Chondrocyte (in vitro differentiated cells): ENCODE data around the gene ABCB8. TPM values are rescaled to one million over a fixed set of nuclear protein-coding genes. Genes with fewer than 3 reads are reported as not detected.

Source experiments
- DNase-seq: peaks from one replicate; pipeline ENCODE4 v3.0.0; 2021; ENCODE audit warnings: mixed read lengths, low spot score
- H3K27ac Mint-ChIP-seq: one replicate; pipeline ENCODE4 v1.8.0; 2021; ENCODE audit warnings: mild to moderate bottlenecking, moderate library complexity, mixed read lengths; ENCODE audit not compliant: unreplicated experiment
- H3K27me3 Mint-ChIP-seq: 2 replicates; pipeline ENCODE4 v1.8.0; 2021; ENCODE audit warnings: low read depth, mixed read lengths
- H3K36me3 Mint-ChIP-seq: 2 replicates; pipeline ENCODE4 v1.8.0; 2021; ENCODE audit warnings: low read depth, mixed read lengths
- H3K4me1 Mint-ChIP-seq: 2 replicates; pipeline ENCODE4 v1.8.0; 2021; ENCODE audit warnings: low read depth, mild to moderate bottlenecking, mixed read lengths
- H3K4me3 Mint-ChIP-seq: one replicate; pipeline ENCODE4 v1.8.0; 2021; ENCODE audit warnings: mild to moderate bottlenecking, moderate library complexity, mixed read lengths; ENCODE audit not compliant: unreplicated experiment
- H3K9me3 Mint-ChIP-seq: 2 replicates; pipeline ENCODE4 v1.8.0; 2021; ENCODE audit warnings: low read depth, mixed read lengths
- CTCF ChIP-seq: fragments of 200-600 bp; sonication (generic); IDR thresholded peaks from 2 replicates; pipeline ENCODE4 v1.5.0; 2021; ENCODE audit warnings: antibody characterized with exemption, mild to moderate bottlenecking, moderate library complexity
- total RNA-seq: library from RNA; stranded (reverse); gene quantifications from 3 replicates; pipeline ENCODE4 v1.2.1, GENCODE V29; 2021

ABCB8 gene
- total RNA-seq, 1 donor from 2014 or later = 30.2 TPM

- H3K36me3 Mint-ChIP-seq = no peaks in the 10 kb centered on the region
- H3K27me3 Mint-ChIP-seq = peaks cover 22% of the 10 kb centered on the region
- peaks cover 22% of the 10 kb centered on the region for H3K4me1 Mint-ChIP-seq
- no peak for DNase-seq
- TF ChIP-seq CTCF = peak; percentile 67
- no peaks in the 10 kb centered on the region for H3K9me3 Mint-ChIP-seq
- no peak overlapping the region for H3K27ac Mint-ChIP-seq
- peak overlapping the region; percentile 60 for H3K4me3 Mint-ChIP-seq
Observed at GRCh38 chr7:151018421-151019129, 9.7 kb upstream of the ABCB8 start.

DNA sequence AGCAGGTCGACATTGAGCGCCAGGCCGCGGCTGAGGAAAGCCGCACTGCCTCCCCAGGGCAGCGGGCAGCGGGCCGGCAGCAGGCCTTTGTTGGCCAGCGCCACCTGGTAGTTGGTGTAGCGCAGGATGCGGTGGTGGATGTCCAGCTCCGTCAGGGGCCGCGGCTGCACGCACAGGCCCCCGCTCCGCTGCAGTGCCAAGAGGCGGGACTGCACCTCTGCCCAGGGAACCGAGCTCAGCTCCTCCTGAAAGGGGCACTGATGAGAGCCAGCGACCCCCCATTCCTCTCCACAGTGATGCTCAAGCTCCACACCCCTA lies 9.2 kb upstream of the ABCB8 start:
- Mint-ChIP-seq H3K36me3 (no peaks in the 10 kb centered on the region), H3K4me1 (peaks cover 22% of the 10 kb centered on the region), H3K4me3 (no peak overlapping the region), H3K27me3 (peaks cover 22% of the 10 kb centered on the region), H3K27ac (no peak overlapping the region), H3K9me3 (no peaks in the 10 kb centered on the region)
- no peak for DNase-seq
- TF ChIP-seq CTCF = no peak

DNA sequence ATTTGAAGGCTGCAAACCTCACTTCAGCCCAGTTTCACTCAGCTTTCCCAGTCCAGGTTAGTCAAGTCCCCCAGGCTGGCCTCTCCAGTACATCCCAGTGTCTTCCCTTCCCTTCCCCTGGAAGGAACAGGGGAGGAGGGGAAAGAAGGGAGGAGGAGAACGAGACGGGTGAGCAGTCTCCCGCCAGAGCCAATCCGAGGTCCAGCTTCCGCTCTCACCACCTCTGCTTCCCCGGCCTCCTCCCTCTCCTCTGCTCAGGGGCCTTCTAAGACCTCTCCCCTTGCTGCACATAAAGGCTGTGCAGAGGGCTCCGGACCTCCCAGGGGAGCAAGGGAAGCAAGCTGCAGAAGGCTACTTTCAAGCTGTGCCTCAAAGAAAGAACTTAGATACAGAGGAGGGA lies 8.0 kb upstream of the ABCB8 start:
- Mint-ChIP-seq H3K4me3 (no peak overlapping the region), H3K27me3 (peaks cover 21% of the 10 kb centered on the region)
- TF ChIP-seq CTCF = no peak

DNA sequence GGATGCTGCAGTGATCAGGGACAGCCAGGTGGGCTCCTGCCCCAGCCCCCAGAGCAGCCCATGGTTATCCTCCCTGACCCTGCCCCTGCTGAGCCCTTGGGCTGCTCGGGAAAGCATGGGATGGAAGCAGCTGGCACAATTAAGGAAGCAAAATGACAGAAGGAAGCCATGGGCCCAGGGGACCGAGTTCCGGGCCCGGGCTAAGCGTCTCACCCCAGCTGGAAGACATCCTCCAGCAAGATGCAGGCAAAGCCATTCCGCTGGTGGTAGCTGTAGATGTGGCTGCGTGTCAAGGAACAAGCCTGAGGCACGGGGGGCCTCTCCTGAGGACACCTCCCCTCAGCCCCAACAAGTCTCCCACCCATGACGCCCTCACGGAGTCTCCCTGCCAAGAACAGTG lies 5.0 kb upstream of the ABCB8 start:
- peaks cover 14% of the 10 kb centered on the region for H3K27me3 Mint-ChIP-seq
- H3K4me3 Mint-ChIP-seq = no peak overlapping the region
- TF ChIP-seq CTCF = no peak
- DNase-seq = no peak
- H3K9me3 Mint-ChIP-seq = no peaks in the 10 kb centered on the region
- H3K27ac Mint-ChIP-seq = no peak overlapping the region
- peaks cover 20% of the 10 kb centered on the region for H3K4me1 Mint-ChIP-seq
- H3K36me3 Mint-ChIP-seq = no peaks in the 10 kb centered on the region

More for the DNA sequence above, 8.0 kb upstream of the ABCB8 start:
- peaks cover 22% of the 10 kb centered on the region for H3K4me1 Mint-ChIP-seq
- no peak for DNase-seq
- no peak overlapping the region for H3K27ac Mint-ChIP-seq
- no peaks in the 10 kb centered on the region for H3K9me3 Mint-ChIP-seq
- H3K36me3 Mint-ChIP-seq = no peaks in the 10 kb centered on the region

GRCh38 chr7:151024435-151025056 lies 3.7 kb upstream of the ABCB8 start, which contains the start of gene ATG9B:
Gene ATG9B (minus strand): TSS chr7:151024494. CDS start chr7:151024423, 71 bp downstream.
- no peak for DNase-seq
- Mint-ChIP-seq H3K9me3 (no peaks in the 10 kb centered on the region), H3K27me3 (peaks cover 8% of the 10 kb centered on the region), H3K4me1 (peaks cover 25% of the 10 kb centered on the region), H3K27ac (no peak within 1 kb of the TSS), H3K4me3 (no peak within 1 kb of the TSS), H3K36me3 (peaks cover 2% of the 10 kb centered on the region)
- no peak for TF ChIP-seq CTCF
